SJSA1 (cell line): ENCODE measurements around the gene ST8SIA5. TPM values are rescaled to one million over a fixed set of nuclear protein-coding genes. Genes with fewer than 3 reads are reported as not detected.

Source experiments
- DNase-seq, 2 experiments: peaks; one replicate each; pipeline ENCODE4 v3.0.0-alpha.2; 2015 to 2020; ENCODE audit warnings: low spot score in 2 of 2, low read depth in 1 of 2
- H3K27ac ChIP-seq: fragments of 250-450 bp; sonication (Bioruptor Pico); 2 replicates; pipeline ENCODE4 v1.5.1; 2020; ENCODE audit warnings: mild to moderate bottlenecking, moderate library complexity
- H3K27me3 ChIP-seq: fragments of 250-450 bp; sonication (Bioruptor Pico); replicated peaks from 2 replicates; pipeline ENCODE4 v1.5.1; 2020; ENCODE audit warnings: mild to moderate bottlenecking, moderate library complexity
- H3K36me3 ChIP-seq: fragments of 250-450 bp; sonication (Bioruptor Pico); 2 replicates; pipeline ENCODE4 v1.5.1; 2020; ENCODE audit warnings: mild to moderate bottlenecking
- H3K4me1 ChIP-seq: fragments of 250-450 bp; sonication (Bioruptor Pico); replicated peaks from 2 replicates; pipeline ENCODE4 v1.6.1; 2021; ENCODE audit warnings: mild to moderate bottlenecking
- H3K4me3 ChIP-seq: fragments of 250-450 bp; sonication (Bioruptor Pico); 2 replicates; pipeline ENCODE4 v1.5.1; 2020; ENCODE audit warnings: mild to moderate bottlenecking
- H3K9me3 ChIP-seq: fragments of 250-450 bp; sonication (Bioruptor Pico); replicated peaks from 2 replicates; pipeline ENCODE4 v1.5.1; 2020; ENCODE audit warnings: mild to moderate bottlenecking
- total RNA-seq: library from RNA; depleted of rRNA; stranded (reverse); fragments of >200 nt; shearing (Covaris generic); gene quantifications from 2 replicates; pipeline ENCODE4 v1.2.3, GENCODE V29; 2014

Gene ST8SIA5
- total RNA-seq, 1 experiment from 2014 or later, result not detected

- no peak overlapping the region for H3K27ac ChIP-seq
- DNase-seq, result no peak
These were observed 24.1 kb downstream of the ST8SIA5 start for GRCh38 chr18:46732801-46733200.

GRCh38 chr18:46732201-46732600 lies 24.7 kb downstream of the ST8SIA5 start:
- Histone ChIP-seq H3K4me1 (no peaks in the 10 kb centered on the region), H3K9me3 (no peaks in the 10 kb centered on the region), H3K27ac (no peak overlapping the region), H3K27me3 (no peaks in the 10 kb centered on the region; the same call in 1 of the 2 replicates), H3K4me3 (no peak overlapping the region), H3K36me3 (no peaks in the 10 kb centered on the region)
- no peak for DNase-seq

More at GRCh38 chr18:46732801-46733200, 24.1 kb downstream of the ST8SIA5 start:
- no peaks in the 10 kb centered on the region for H3K36me3 ChIP-seq
- no peaks in the 10 kb centered on the region for H3K9me3 ChIP-seq
- no peak overlapping the region for H3K4me3 ChIP-seq
- H3K4me1 ChIP-seq, result no peaks in the 10 kb centered on the region
- no peaks in the 10 kb centered on the region; the same call in 1 of the 2 replicates for H3K27me3 ChIP-seq

GRCh38 chr18:46731316-46731715 lies 25.5 kb downstream of the ST8SIA5 start:
- DNase-seq, result no peak
- Histone ChIP-seq H3K27ac (no peak overlapping the region), H3K4me1 (no peaks in the 10 kb centered on the region), H3K36me3 (no peaks in the 10 kb centered on the region), H3K4me3 (no peak overlapping the region), H3K27me3 (no peaks in the 10 kb centered on the region; the same call in 1 of the 2 replicates), H3K9me3 (no peaks in the 10 kb centered on the region)

- Histone ChIP-seq H3K4me1 (no peaks in the 10 kb centered on the region), H3K4me3 (no peak overlapping the region), H3K36me3 (no peaks in the 10 kb centered on the region), H3K27me3 (no peaks in the 10 kb centered on the region), H3K27ac (no peak overlapping the region), H3K9me3 (no peaks in the 10 kb centered on the region)
- no peak for DNase-seq
These were observed 28.5 kb downstream of the ST8SIA5 start for GRCh38 chr18:46728219-46728930.

GRCh38 chr18:46727177-46727576 lies 29.7 kb downstream of the ST8SIA5 start:
- H3K4me3 ChIP-seq, result no peak overlapping the region
- no peak for DNase-seq
- H3K36me3 ChIP-seq, result no peaks in the 10 kb centered on the region
- no peaks in the 10 kb centered on the region for H3K4me1 ChIP-seq
- H3K27ac ChIP-seq, result no peak overlapping the region
- no peaks in the 10 kb centered on the region for H3K27me3 ChIP-seq
- no peaks in the 10 kb centered on the region for H3K9me3 ChIP-seq

- H3K27ac ChIP-seq, result no peak overlapping the region
- peak in 1 of 2 experiments; percentile 2 for DNase-seq
- H3K4me3 ChIP-seq, result no peak overlapping the region
- no peaks in the 10 kb centered on the region for H3K36me3 ChIP-seq
- no peaks in the 10 kb centered on the region for H3K9me3 ChIP-seq
- no peaks in the 10 kb centered on the region for H3K27me3 ChIP-seq
- H3K4me1 ChIP-seq, result no peaks in the 10 kb centered on the region
These were observed 31.5 kb downstream of the ST8SIA5 start for GRCh38 chr18:46725310-46725709.

- peak in 1 of 2 experiments; percentile 14 for DNase-seq
- Histone ChIP-seq H3K27me3 (no peaks in the 10 kb centered on the region), H3K27ac (no peak overlapping the region), H3K4me1 (peaks cover 11% of the 10 kb centered on the region), H3K36me3 (no peaks in the 10 kb centered on the region), H3K4me3 (no peak overlapping the region), H3K9me3 (no peaks in the 10 kb centered on the region)
These were observed 32.9 kb downstream of the ST8SIA5 start for GRCh38 chr18:46723856-46724415.

GRCh38 chr18:46722051-46722450 lies 34.8 kb downstream of the ST8SIA5 start:
- H3K4me3 ChIP-seq, result no peak overlapping the region
- DNase-seq, result peak in 1 of 2 experiments; percentile 26
- H3K9me3 ChIP-seq, result no peaks in the 10 kb centered on the region
- H3K27ac ChIP-seq, result no peak overlapping the region
- no peaks in the 10 kb centered on the region for H3K27me3 ChIP-seq
- H3K36me3 ChIP-seq, result no peaks in the 10 kb centered on the region
- H3K4me1 ChIP-seq, result peaks cover 25% of the 10 kb centered on the region

- no peak overlapping the region for H3K4me3 ChIP-seq
- no peaks in the 10 kb centered on the region for H3K27me3 ChIP-seq
- DNase-seq, result peak in 1 of 2 experiments; percentile 17
- no peak overlapping the region for H3K27ac ChIP-seq
- peaks cover 25% of the 10 kb centered on the region for H3K4me1 ChIP-seq
- H3K36me3 ChIP-seq, result no peaks in the 10 kb centered on the region
- H3K9me3 ChIP-seq, result no peaks in the 10 kb centered on the region
These were observed 35.5 kb downstream of the ST8SIA5 start for GRCh38 chr18:46721331-46721730.

- H3K4me3 ChIP-seq, result no peak overlapping the region
- no peaks in the 10 kb centered on the region for H3K9me3 ChIP-seq
- H3K36me3 ChIP-seq, result no peaks in the 10 kb centered on the region
- peaks cover 25% of the 10 kb centered on the region for H3K4me1 ChIP-seq
- H3K27me3 ChIP-seq, result no peaks in the 10 kb centered on the region
- DNase-seq, result no peak
- no peak overlapping the region for H3K27ac ChIP-seq
These were observed 36.3 kb downstream of the ST8SIA5 start for GRCh38 chr18:46720521-46720920.

GRCh38 chr18:46720092-46720491 lies 36.8 kb downstream of the ST8SIA5 start:
- peaks cover 25% of the 10 kb centered on the region for H3K4me1 ChIP-seq
- H3K4me3 ChIP-seq, result no peak overlapping the region
- H3K27ac ChIP-seq, result no peak overlapping the region

GRCh38 chr18:46719388-46719787 lies 37.5 kb downstream of the ST8SIA5 start:
- no peaks in the 10 kb centered on the region for H3K36me3 ChIP-seq
- no peak overlapping the region for H3K27ac ChIP-seq
- no peak overlapping the region for H3K4me3 ChIP-seq
- H3K27me3 ChIP-seq, result no peaks in the 10 kb centered on the region
- no peaks in the 10 kb centered on the region for H3K9me3 ChIP-seq
- H3K4me1 ChIP-seq, result peaks cover 25% of the 10 kb centered on the region
- no peak for DNase-seq

More at GRCh38 chr18:46720092-46720491, 36.8 kb downstream of the ST8SIA5 start:
- no peak for DNase-seq
- Histone ChIP-seq H3K9me3 (no peaks in the 10 kb centered on the region), H3K27me3 (no peaks in the 10 kb centered on the region), H3K36me3 (no peaks in the 10 kb centered on the region)

- H3K27ac ChIP-seq, result peak overlapping the region; percentile 5; the same call in 1 of the 2 replicates
- H3K9me3 ChIP-seq, result no peaks in the 10 kb centered on the region
- H3K4me3 ChIP-seq, result no peak overlapping the region
- no peaks in the 10 kb centered on the region for H3K27me3 ChIP-seq
- DNase-seq, result peak in 1 of 2 experiments; percentile 62
- peaks cover 27% of the 10 kb centered on the region for H3K4me1 ChIP-seq
- no peaks in the 10 kb centered on the region for H3K36me3 ChIP-seq
These were observed 38.1 kb downstream of the ST8SIA5 start for GRCh38 chr18:46718501-46719341.

GRCh38 chr18:46716827-46717226 lies 40.0 kb downstream of the ST8SIA5 start:
- H3K4me1 ChIP-seq, result peaks cover 45% of the 10 kb centered on the region
- no peak for DNase-seq
- H3K27me3 ChIP-seq, result no peaks in the 10 kb centered on the region
- H3K36me3 ChIP-seq, result no peaks in the 10 kb centered on the region
- no peak overlapping the region for H3K4me3 ChIP-seq
- H3K27ac ChIP-seq, result no peak overlapping the region
- H3K9me3 ChIP-seq, result no peaks in the 10 kb centered on the region
